ENCODE results near the gene LCAT. TPM values are rescaled to one million over a fixed set of nuclear protein-coding genes. Genes with fewer than 3 reads are reported as not detected.

LCAT gene
- total and polyA plus RNA-seq, 9 of the 15 experiments (the other 6 are each of a cell fraction or from before 2014, with no cell fraction given) = 0.46 to 21.0 (median 5.0) TPM

DNA sequence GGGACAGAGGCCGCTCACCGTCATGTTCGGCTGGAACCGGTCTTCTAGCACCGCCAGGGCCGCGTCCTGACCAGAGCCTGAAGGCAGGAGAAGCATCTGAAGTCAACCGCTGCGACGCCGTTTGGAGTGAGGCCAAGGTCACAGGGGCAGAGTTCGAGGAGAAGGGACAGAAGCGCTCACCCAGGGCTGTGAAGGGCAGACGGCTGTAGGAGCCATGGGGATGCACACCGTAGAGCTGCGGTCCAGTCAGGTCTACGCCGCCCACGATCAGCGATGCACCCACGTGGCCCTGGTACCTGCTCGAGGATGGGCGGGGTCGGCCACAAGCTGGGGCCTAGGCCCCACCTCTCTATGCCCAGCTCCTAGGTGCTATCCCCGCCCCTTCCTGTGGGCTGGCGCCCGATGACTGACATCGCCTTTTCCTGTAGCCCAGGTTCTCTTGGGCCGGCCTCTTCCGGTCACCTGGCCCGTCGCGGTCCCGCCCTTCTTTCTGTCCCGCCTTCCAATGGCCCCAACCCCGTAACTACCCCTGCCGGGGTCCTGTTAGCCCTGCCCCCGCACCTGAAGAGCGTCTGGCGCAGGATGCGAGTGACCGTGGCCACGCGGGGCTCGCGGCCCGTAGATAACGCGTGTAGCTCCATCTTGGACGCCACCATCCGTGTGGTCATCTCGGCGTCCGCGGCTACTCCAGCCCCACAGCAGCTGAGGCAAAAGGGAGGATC, 8.4 kb downstream of the LCAT start (continued):
- TF ChIP-seq, protein P1, sequence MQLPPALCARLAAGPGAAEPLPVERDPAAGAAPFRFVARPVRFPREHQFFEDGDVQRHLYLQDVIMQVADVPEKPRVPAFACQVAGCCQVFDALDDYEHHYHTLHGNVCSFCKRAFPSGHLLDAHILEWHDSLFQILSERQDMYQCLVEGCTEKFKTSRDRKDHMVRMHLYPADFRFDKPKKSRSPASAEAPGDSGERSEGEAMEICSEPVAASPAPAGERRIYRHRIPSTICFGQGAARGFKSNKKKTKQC (CRISPR knock-in tag; IDR thresholded peaks at IDR 0.05) = peak; percentile 71
- TF ChIP-seq FOS (IDR thresholded peaks at IDR 0.05; ENCODE audit: extremely low read depth, insufficient read length) = no peak
- TF ChIP-seq STAG1 (CRISPR knock-in tag; IDR thresholded peaks at IDR 0.05; ENCODE audit: borderline replicate concordance) = no peak
- TF ChIP-seq, protein P2, sequence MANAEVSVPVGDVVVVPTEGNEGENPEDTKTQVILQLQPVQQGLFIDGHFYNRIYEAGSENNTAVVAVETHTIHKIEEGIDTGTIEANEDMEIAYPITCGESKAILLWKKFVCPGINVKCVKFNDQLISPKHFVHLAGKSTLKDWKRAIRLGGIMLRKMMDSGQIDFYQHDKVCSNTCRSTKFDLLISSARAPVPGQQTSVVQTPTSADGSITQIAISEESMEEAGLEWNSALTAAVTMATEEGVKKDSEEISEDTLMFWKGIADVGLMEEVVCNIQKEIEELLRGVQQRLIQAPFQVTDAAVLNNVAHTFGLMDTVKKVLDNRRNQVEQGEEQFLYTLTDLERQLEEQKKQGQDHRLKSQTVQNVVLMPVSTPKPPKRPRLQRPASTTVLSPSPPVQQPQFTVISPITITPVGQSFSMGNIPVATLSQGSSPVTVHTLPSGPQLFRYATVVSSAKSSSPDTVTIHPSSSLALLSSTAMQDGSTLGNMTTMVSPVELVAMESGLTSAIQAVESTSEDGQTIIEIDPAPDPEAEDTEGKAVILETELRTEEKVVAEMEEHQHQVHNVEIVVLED (CRISPR knock-in tag; IDR thresholded peaks at IDR 0.05) = peak; percentile 34; the same call in 1 of the 2 replicates
- 0 out of 2 replicates have a peak, but pooled peaks have one; percentile 35 for TF ChIP-seq HDGF (IDR thresholded peaks at IDR 0.05)
- peak; percentile 60 for TF ChIP-seq CREM (IDR thresholded peaks at IDR 0.05; ENCODE audit: low read depth)
- TF ChIP-seq SNIP1 (IDR thresholded peaks at IDR 0.05; ENCODE audit: low read depth) = no peak
- TF ChIP-seq RBM22 (IDR thresholded peaks at IDR 0.05; ENCODE audit: low read depth, low read length, poor library complexity, severe bottlenecking) = peak; percentile 94
- TF ChIP-seq, protein P3, sequence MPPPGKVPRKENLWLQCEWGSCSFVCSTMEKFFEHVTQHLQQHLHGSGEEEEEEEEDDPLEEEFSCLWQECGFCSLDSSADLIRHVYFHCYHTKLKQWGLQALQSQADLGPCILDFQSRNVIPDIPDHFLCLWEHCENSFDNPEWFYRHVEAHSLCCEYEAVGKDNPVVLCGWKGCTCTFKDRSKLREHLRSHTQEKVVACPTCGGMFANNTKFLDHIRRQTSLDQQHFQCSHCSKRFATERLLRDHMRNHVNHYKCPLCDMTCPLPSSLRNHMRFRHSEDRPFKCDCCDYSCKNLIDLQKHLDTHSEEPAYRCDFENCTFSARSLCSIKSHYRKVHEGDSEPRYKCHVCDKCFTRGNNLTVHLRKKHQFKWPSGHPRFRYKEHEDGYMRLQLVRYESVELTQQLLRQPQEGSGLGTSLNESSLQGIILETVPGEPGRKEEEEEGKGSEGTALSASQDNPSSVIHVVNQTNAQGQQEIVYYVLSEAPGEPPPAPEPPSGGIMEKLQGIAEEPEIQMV (tag; conservative IDR thresholded peaks at IDR 0.05; ENCODE audit: low read depth) = peak; percentile 80
- TF ChIP-seq DNMT1 (IDR thresholded peaks at IDR 0.05) = peak; percentile 66
- TF ChIP-seq, protein P4, sequence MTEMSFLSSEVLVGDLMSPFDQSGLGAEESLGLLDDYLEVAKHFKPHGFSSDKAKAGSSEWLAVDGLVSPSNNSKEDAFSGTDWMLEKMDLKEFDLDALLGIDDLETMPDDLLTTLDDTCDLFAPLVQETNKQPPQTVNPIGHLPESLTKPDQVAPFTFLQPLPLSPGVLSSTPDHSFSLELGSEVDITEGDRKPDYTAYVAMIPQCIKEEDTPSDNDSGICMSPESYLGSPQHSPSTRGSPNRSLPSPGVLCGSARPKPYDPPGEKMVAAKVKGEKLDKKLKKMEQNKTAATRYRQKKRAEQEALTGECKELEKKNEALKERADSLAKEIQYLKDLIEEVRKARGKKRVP (CRISPR knock-in tag; IDR thresholded peaks at IDR 0.05) = 0 out of 2 replicates have a peak, but pooled peaks have one; percentile 23
- peak; percentile 95 for TF ChIP-seq HMGN3 (IDR thresholded peaks at IDR 0.05; ENCODE audit: borderline replicate concordance, extremely low read depth, insufficient read length, low read depth, low read length)
- TF ChIP-seq IFI16 (CRISPR knock-in tag; IDR thresholded peaks at IDR 0.05) = no peak
- no peak for TF ChIP-seq MCM5 (IDR thresholded peaks at IDR 0.05; ENCODE audit: low read depth)
- peak; percentile 78; the same call in 1 of the 2 replicates for TF ChIP-seq ZNF12 (CRISPR knock-in tag; IDR thresholded peaks at IDR 0.05)
- no peak for TF ChIP-seq MCM2 (IDR thresholded peaks at IDR 0.05; ENCODE audit: low read depth)
- 0 out of 2 replicates have a peak, but pooled peaks have one; percentile 9 for TF ChIP-seq NFXL1 (CRISPR knock-in tag; IDR thresholded peaks at IDR 0.05)
- no peak for TF ChIP-seq ZNF431 (CRISPR knock-in tag; IDR thresholded peaks at IDR 0.05)
